ENCODE results near the gene MAPK14. TPM values are rescaled to one million over a fixed set of nuclear protein-coding genes. Genes with fewer than 3 reads are reported as not detected.

Gene MAPK14
- total and polyA plus RNA-seq, 10 of the 15 experiments (the other 5 are each of a cell fraction or from before 2014, with no cell fraction given), result 12.5 to 59.5 (median 43.0) TPM

DNA sequence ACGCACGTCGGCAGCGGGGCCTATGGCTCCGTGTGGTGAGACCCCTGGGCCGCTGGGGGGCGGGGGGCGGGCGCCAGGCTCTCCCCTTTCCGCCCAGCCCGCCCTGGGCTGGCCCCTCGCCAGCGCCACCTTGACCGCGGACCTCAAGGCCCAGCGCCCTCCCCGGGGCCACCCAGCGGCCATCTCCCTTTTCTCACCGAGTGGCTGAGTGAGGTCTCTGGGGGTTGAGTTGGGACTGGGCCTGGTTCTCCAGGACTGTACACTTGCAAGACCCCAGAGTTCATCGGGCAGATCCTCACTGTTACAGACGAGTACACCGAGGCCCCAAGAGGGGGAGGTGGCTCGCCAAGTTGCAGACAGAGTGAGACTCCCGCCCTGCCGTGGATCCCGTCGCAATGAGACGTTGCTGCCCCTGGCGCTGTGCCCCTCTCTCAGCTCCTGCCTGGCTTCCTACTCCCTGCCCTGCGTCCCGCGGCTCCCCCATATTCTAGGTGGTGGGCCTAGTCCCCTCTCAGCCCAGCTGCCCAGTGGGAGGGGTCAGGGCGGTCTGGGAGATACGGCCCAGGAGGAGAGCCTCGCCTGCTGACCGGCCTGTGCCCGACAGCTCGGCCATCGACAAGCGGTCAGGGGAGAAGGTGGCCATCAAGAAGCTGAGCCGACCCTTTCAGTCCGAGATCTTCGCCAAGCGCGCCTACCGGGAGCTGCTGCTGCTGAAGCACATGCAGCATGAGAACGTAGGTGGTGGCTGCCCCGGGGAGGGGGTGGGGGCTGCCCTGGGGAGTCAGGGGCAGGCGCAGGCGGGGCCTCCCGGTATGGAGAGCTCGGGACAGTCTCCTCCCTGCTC is 103.3 kb downstream of the MAPK14 start (continued):
- TF ChIP-seq SMAD1 (IDR thresholded peaks at IDR 0.05; ENCODE audit: low read depth, partially characterized antibody) (peak; percentile 17), RUNX3 (IDR thresholded peaks at IDR 0.05; ENCODE audit: low read length) (peak; percentile 52), BCL11A (IDR thresholded peaks at IDR 0.05; ENCODE audit: low read depth, low read length) (no peak), SMARCA5 (IDR thresholded peaks at IDR 0.05) (peak; percentile 13; the same call in 1 of the 2 replicates), EGR1 (IDR thresholded peaks at IDR 0.05; ENCODE audit: borderline replicate concordance in 1 of 2, low read depth in 2 of 2, low read length in 2 of 2) (peak in 1 of 2 experiments; percentile 75; a peak in 1 of 3 replicates), NRF1 (conservative IDR thresholded peaks at IDR 0.05; ENCODE audit: low read depth, low read length) (no peak), LARP7 (IDR thresholded peaks at IDR 0.05) (peak; percentile 38; the same call in 1 of the 2 replicates)

GRCh38 chr6:36131511-36132245 is 104.1 kb downstream of the MAPK14 start:
- no peaks in the 10 kb centered on the region for H3K79me2 ChIP-seq (ENCODE audit: control insufficient read depth, insufficient read depth, low read length)
- H3K27ac ChIP-seq (ENCODE audit: control insufficient read depth, insufficient read depth), result no peak overlapping the region; the same call in 1 of the 2 replicates
- H3K4me2 ChIP-seq (ENCODE audit: control insufficient read depth, insufficient read depth), result peak overlapping the region; percentile 91
- ChIA-PET POLR2A (interaction anchor here (0.7 to 2.7 kb wide), 12 partner anchors 10 to 227 kb away, joined by 3 to 21 read pairs (median 3); partner anchors contain the start of genes BRPF3 and MAPK14), RAD21 (ENCODE audit: unreplicated experiment) (interaction anchor here (0.8 to 3.1 kb wide), 18 partner anchors 10 to 229 kb away, joined by 3 to 19 read pairs (median 6); partner anchors contain the start of genes BRPF3 and MAPK14), SMC1A (ENCODE audit: uncharacterized antibody, unreplicated experiment) (interaction anchor here (0.6 to 4.7 kb wide), 17 partner anchors 10 to 228 kb away, joined by 3 to 37 read pairs (median 4); partner anchors contain the start of gene MAPK14), CTCF (interaction anchor here (0.6 to 4.4 kb wide), 15 partner anchors 10 to 886 kb away, joined by 3 to 28 read pairs (median 4); partner anchors contain the start of gene MAPK14)
- in situ Hi-C loops (cut with MboI), result no loop called here
- peak overlapping the region; percentile 70 for H2AFZ ChIP-seq (ENCODE audit: control insufficient read depth, low read depth, low read length)
- intact Hi-C loops (cut with micrococcal nuclease; ENCODE audit: unreplicated experiment), result no loop called here
- peak overlapping the region; percentile 9; the same call in 1 of the 2 replicates for H3K9ac ChIP-seq (ENCODE audit: control insufficient read depth, insufficient read depth, low read length)
- no peaks in the 10 kb centered on the region for H3K9me3 ChIP-seq (replicated peaks; ENCODE audit: control insufficient read depth, insufficient read depth, low read length)
- ATAC-seq (peak; percentile 80), DNase-seq (ENCODE audit: low read depth, low spot score) (peak; percentile 92), FAIRE-seq (peak; percentile 94)
- H3K27me3 ChIP-seq (replicated peaks in 1 of 2; ENCODE audit: control insufficient read depth in 2 of 2, insufficient read depth in 2 of 2, low read length in 1 of 2), result no peaks in the 10 kb centered on the region
- BruUV-seq (replicated peaks), result no TSS peak
- H3K36me3 ChIP-seq (ENCODE audit: control insufficient read depth in 2 of 2, insufficient read depth in 2 of 2, low read length in 1 of 2), result no peaks in the 10 kb centered on the region
- H4K20me1 ChIP-seq (ENCODE audit: control insufficient read depth, insufficient read depth), result no peaks in the 10 kb centered on the region
- 2% methylated on average over 8 of the region's 8 CpGs for WGBS (ENCODE audit: insufficient coverage, insufficient replicate concordance, low lambda C conversion rate, missing lambda C conversion rate)
- peak overlapping the region; percentile 46; the same call in 1 of the 2 replicates for H3K4me3 ChIP-seq
- peaks cover 30% of the 10 kb centered on the region for H3K4me1 ChIP-seq (ENCODE audit: control insufficient read depth, insufficient read depth, low read length)
- TF ChIP-seq, protein P1, sequence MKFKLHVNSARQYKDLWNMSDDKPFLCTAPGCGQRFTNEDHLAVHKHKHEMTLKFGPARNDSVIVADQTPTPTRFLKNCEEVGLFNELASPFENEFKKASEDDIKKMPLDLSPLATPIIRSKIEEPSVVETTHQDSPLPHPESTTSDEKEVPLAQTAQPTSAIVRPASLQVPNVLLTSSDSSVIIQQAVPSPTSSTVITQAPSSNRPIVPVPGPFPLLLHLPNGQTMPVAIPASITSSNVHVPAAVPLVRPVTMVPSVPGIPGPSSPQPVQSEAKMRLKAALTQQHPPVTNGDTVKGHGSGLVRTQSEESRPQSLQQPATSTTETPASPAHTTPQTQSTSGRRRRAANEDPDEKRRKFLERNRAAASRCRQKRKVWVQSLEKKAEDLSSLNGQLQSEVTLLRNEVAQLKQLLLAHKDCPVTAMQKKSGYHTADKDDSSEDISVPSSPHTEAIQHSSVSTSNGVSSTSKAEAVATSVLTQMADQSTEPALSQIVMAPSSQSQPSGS (IDR thresholded peaks at IDR 0.05; ENCODE audit: low read length), result no peak
- TF ChIP-seq, protein P2, sequence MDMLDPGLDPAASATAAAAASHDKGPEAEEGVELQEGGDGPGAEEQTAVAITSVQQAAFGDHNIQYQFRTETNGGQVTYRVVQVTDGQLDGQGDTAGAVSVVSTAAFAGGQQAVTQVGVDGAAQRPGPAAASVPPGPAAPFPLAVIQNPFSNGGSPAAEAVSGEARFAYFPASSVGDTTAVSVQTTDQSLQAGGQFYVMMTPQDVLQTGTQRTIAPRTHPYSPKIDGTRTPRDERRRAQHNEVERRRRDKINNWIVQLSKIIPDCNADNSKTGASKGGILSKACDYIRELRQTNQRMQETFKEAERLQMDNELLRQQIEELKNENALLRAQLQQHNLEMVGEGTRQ (IDR thresholded peaks at IDR 0.05; ENCODE audit: borderline replicate concordance, low read depth, low read length), result peak; percentile 28; the same call in 1 of the 2 replicates
- no peak for TF ChIP-seq PML (IDR thresholded peaks at IDR 0.05; ENCODE audit: low read length)
- 0 out of 2 replicates have a peak, but pooled peaks have one; percentile 14 for TF ChIP-seq BACH1 (IDR thresholded peaks at IDR 0.05; ENCODE audit: borderline replicate concordance)
- TF ChIP-seq HDAC6 (IDR thresholded peaks at IDR 0.05; ENCODE audit: unreplicated experiment), result no peak
- no peak for TF ChIP-seq KLF5 (IDR thresholded peaks at IDR 0.05; ENCODE audit: partially characterized antibody)
- TF ChIP-seq POU2F2 (IDR thresholded peaks at IDR 0.05; ENCODE audit: borderline replicate concordance, low read depth, low read length), result no peak; the same call in 2 of the 3 replicates
